ENCODE results near the gene LARP1B. TPM values are rescaled to one million over a fixed set of nuclear protein-coding genes. Genes with fewer than 3 reads are reported as not detected.

Gene LARP1B
- total RNA-seq, 2 experiments from 2014 or later = 13.6 to 14.5 TPM

Other genes starting within 250 kb of the LARP1B start
- 10 to 100 TPM; 62.1 to 65.9 TPM for gene PLK4, start 180.4 kb upstream of the LARP1B start, total RNA-seq
- 10 to 100 TPM; 14.0 to 17.7 TPM for gene MFSD8, start 96.1 kb upstream of the LARP1B start, total RNA-seq
- gene ABHD18, start 95.9 kb upstream of the LARP1B start, total RNA-seq = 10 to 100 TPM; 26.4 to 26.5 TPM
- gene PGRMC2, start 226.5 kb downstream of the LARP1B start, total RNA-seq = 10 to 100 TPM; 37.8 to 38.0 TPM